Upper lobe of right lung (tissue), 1 donor: Measurements from ENCODE around the gene UNC50. TPM values are rescaled to one million over a fixed set of nuclear protein-coding genes. Genes with fewer than 3 reads are reported as not detected.
"Not testable (repeated sequence)": the region's sequence is repeated elsewhere in the genome, so short reads cannot be mapped to it uniquely, and the experiment has no call there.

Experiments used
- ATAC-seq: fragments of 200-7000 bp; cut with Tn5 transposase; one replicate; pipeline ENCODE4 v1.9.1; 2020; ENCODE audit warnings: mild to moderate bottlenecking, moderate library complexity
- DNase-seq: peaks from one replicate; pipeline ENCODE4 v3.0.0-alpha.2; 2020
- H3K27ac ChIP-seq: fragments of 200-600 bp; one replicate; pipeline ENCODE4 v1.8.0; 2022
- H3K27me3 ChIP-seq: fragments of 200-600 bp; one replicate; pipeline ENCODE4 v1.8.0; 2022; ENCODE audit warnings: mild to moderate bottlenecking
- H3K36me3 ChIP-seq: fragments of 200-600 bp; one replicate; pipeline ENCODE4 v1.8.0; 2022
- H3K4me1 ChIP-seq: fragments of 200-600 bp; one replicate; pipeline ENCODE4 v1.8.0; 2022
- H3K4me3 ChIP-seq: fragments of 200-600 bp; one replicate; pipeline ENCODE4 v1.8.0; 2022; ENCODE audit warnings: mild to moderate bottlenecking
- H3K9me3 ChIP-seq: fragments of 200-600 bp; one replicate; pipeline ENCODE4 v1.8.0; 2022
- intact Hi-C: fragments of 100-400 bp; cut with DNase I; formaldehyde crosslinking; loops from one replicate; pipeline ENCODE4 v1.11.0; 2022
- total RNA-seq: library from RNA; stranded (reverse); fragmentation: NEBNext Ultra II Directional; extraction: Animal tissue kit (Norgen Biotek cat#: 25700); gene quantifications from one replicate; pipeline ENCODE4 v1.2.1, GENCODE V29; 2021
- TF ChIP-seq, protein P1 (sequence below): fragments of 200-600 bp; IDR thresholded peaks from one replicate; pipeline ENCODE4 v1.8.0; 2022; ENCODE audit warnings: antibody characterized with exemption
- donor health status: DM: no; HTN: yes; CAD: no; lungs with severe emphysema.

Gene UNC50
- total RNA-seq, 1 donor from 2014 or later: 53.4 TPM

GRCh38 chr2:98649992-98650375 is 41.6 kb downstream of the UNC50 start:
- no peak for ATAC-seq
- Histone ChIP-seq H3K27me3 (no peaks in the 10 kb centered on the region), H3K9me3 (no peaks in the 10 kb centered on the region), H3K36me3 (peaks cover 25% of the 10 kb centered on the region), H3K4me1 (no peaks in the 10 kb centered on the region), H3K4me3 (no peak overlapping the region), H3K27ac (no peak overlapping the region)
- intact Hi-C loops: loop anchor here (2.0 kb wide), 1 partner anchor 183 kb away; no protein-coding TSS in a partner anchor
- no peak for DNase-seq
- TF ChIP-seq, protein P1, sequence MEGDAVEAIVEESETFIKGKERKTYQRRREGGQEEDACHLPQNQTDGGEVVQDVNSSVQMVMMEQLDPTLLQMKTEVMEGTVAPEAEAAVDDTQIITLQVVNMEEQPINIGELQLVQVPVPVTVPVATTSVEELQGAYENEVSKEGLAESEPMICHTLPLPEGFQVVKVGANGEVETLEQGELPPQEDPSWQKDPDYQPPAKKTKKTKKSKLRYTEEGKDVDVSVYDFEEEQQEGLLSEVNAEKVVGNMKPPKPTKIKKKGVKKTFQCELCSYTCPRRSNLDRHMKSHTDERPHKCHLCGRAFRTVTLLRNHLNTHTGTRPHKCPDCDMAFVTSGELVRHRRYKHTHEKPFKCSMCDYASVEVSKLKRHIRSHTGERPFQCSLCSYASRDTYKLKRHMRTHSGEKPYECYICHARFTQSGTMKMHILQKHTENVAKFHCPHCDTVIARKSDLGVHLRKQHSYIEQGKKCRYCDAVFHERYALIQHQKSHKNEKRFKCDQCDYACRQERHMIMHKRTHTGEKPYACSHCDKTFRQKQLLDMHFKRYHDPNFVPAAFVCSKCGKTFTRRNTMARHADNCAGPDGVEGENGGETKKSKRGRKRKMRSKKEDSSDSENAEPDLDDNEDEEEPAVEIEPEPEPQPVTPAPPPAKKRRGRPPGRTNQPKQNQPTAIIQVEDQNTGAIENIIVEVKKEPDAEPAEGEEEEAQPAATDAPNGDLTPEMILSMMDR: no peak

DNA sequence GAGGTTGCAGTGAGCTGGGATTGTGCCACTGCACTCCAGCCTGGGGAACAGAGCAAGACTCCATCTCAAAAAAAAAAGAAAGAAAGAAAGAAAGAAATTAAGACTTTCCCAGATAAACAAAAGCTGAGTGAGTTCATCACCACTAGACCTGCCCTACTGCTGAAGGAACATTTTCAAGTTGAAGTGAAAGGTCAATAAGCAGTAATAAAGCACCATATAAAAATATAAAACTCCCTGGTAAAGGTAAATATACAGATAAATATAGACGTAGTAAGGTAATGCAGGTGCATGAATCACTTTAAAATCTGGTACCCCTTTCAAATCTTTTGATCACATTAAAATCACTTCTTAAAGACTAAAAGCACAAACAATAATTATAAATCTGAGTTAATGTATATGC is 42.6 kb downstream of the UNC50 start:
- Histone ChIP-seq H3K27me3 (no peaks in the 10 kb centered on the region), H3K4me3 (no peak overlapping the region), H3K27ac (no peak overlapping the region), H3K9me3 (no peaks in the 10 kb centered on the region), H3K4me1 (no peaks in the 10 kb centered on the region), H3K36me3 (peaks cover 19% of the 10 kb centered on the region)
- ATAC-seq (no peak), DNase-seq (no peak)
- intact Hi-C loops: loop anchor here (2.0 kb wide), 1 partner anchor 182 kb away; no protein-coding TSS in a partner anchor
- TF ChIP-seq, protein P1: no peak

- Histone ChIP-seq H3K27ac (no peak overlapping the region), H3K27me3 (no peaks in the 10 kb centered on the region), H3K36me3 (no peaks in the 10 kb centered on the region), H3K4me1 (no peaks in the 10 kb centered on the region), H3K4me3 (no peak overlapping the region), H3K9me3 (no peaks in the 10 kb centered on the region)
- peak; percentile 65 for ATAC-seq
- no peak for DNase-seq
- intact Hi-C loops: no loop called here
- TF ChIP-seq, protein P1: no peak
Observed at GRCh38 chr2:98654699-98655495, 46.5 kb downstream of the UNC50 start.

GRCh38 chr2:98656800-98657199 is 48.4 kb downstream of the UNC50 start:
- Histone ChIP-seq H3K27ac (peak overlapping the region; percentile 26), H3K36me3 (peaks cover 11% of the 10 kb centered on the region), H3K9me3 (no peaks in the 10 kb centered on the region), H3K27me3 (no peaks in the 10 kb centered on the region), H3K4me3 (no peak overlapping the region), H3K4me1 (no peaks in the 10 kb centered on the region)
- no peak for DNase-seq
- TF ChIP-seq, protein P1: no peak
- intact Hi-C loops: no loop called here
- ATAC-seq: peak; percentile 85

GRCh38 chr2:98658816-98659490 is 50.6 kb downstream of the UNC50 start:
- no peaks in the 10 kb centered on the region for H3K9me3 ChIP-seq
- TF ChIP-seq, protein P1: no peak
- H3K27me3 ChIP-seq: no peaks in the 10 kb centered on the region
- ATAC-seq (no peak), DNase-seq (no peak)
- H3K27ac ChIP-seq: peak overlapping the region; percentile 8
- intact Hi-C loops: no loop called here
- peaks cover 18% of the 10 kb centered on the region for H3K36me3 ChIP-seq
- no peak overlapping the region for H3K4me3 ChIP-seq
- H3K4me1 ChIP-seq: no peaks in the 10 kb centered on the region

GRCh38 chr2:98659491-98659840 is 51.1 kb downstream of the UNC50 start:
- H3K27me3 ChIP-seq, intact Hi-C loops, H3K4me3 ChIP-seq, ATAC-seq, H3K9me3 ChIP-seq, DNase-seq, H3K4me1 ChIP-seq: not testable (repeated sequence)
- H3K36me3 ChIP-seq: peaks cover 18% of the 10 kb centered on the region
- H3K27ac ChIP-seq: peak overlapping the region; percentile 8
